Natural killer cell (primary cell): ENCODE data around the gene RPL29. TPM values are rescaled to one million over a fixed set of nuclear protein-coding genes. Genes with fewer than 3 reads are reported as not detected.

Experiments used
- ATAC-seq, 3 donors: fragments of 150-1000 bp in 2 of 3; fragments of 200-7000 bp in 1 of 3; cut with Tn5 transposase; 1 replicate in 1 of 3; 2 replicates in 2 of 3; pipeline ENCODE4 v1.10.0; 2021; ENCODE audit warnings: mild to moderate bottlenecking in 2 of 3, moderate library complexity in 2 of 3
- DNase-seq, 2 donors: peaks; one replicate each; pipeline versions ENCODE4 v3.0.0 to v3.0.0-alpha.2; 2013 to 2021; ENCODE audit warnings: mixed read lengths in 1 of 2
- H3K27ac ChIP-seq: one replicate; pipeline ENCODE4 v1.5.1; 2013; ENCODE audit warnings: mild to moderate bottlenecking, low read length
- H3K27me3 ChIP-seq: one replicate; pipeline ENCODE4 v1.6.1; 2013; ENCODE audit warnings: low read length; ENCODE audit not compliant: control insufficient read depth, insufficient read depth
- H3K36me3 ChIP-seq: one replicate; pipeline ENCODE4 v1.6.1; 2013; ENCODE audit warnings: low read length; ENCODE audit not compliant: control insufficient read depth, insufficient read depth
- H3K4me1 ChIP-seq: one replicate; pipeline ENCODE4 v1.6.1; 2013; ENCODE audit warnings: low read length; ENCODE audit not compliant: control insufficient read depth, insufficient read depth
- H3K4me3 ChIP-seq: one replicate; pipeline ENCODE4 v1.5.1; 2013; ENCODE audit warnings: low read length
- H3K9me3 ChIP-seq: one replicate; pipeline ENCODE4 v1.6.1; 2013; ENCODE audit warnings: low read length; ENCODE audit not compliant: control insufficient read depth, insufficient read depth
- H3K27ac Mint-ChIP-seq, 2 donors: one replicate each; pipeline ENCODE4 v1.8.0; 2022; ENCODE audit warnings: mild to moderate bottlenecking in 2 of 2, mixed read lengths in 2 of 2, moderate library complexity in 1 of 2
- H3K27me3 Mint-ChIP-seq, 2 donors: one replicate each; pipeline ENCODE4 v1.8.0; 2022; ENCODE audit warnings: low read depth in 2 of 2, mixed read lengths in 2 of 2
- H3K36me3 Mint-ChIP-seq: one replicate; pipeline ENCODE4 v1.8.0; 2022; ENCODE audit warnings: mixed read lengths
- H3K4me1 Mint-ChIP-seq, 2 donors: one replicate each; pipeline ENCODE4 v1.8.0; 2022; ENCODE audit warnings: mixed read lengths in 2 of 2
- H3K4me3 Mint-ChIP-seq: one replicate; pipeline ENCODE4 v1.8.0; 2022; ENCODE audit warnings: mild to moderate bottlenecking, moderate library complexity, mixed read lengths
- H3K9me3 Mint-ChIP-seq, 2 donors: one replicate each; pipeline ENCODE4 v1.8.0; 2022; ENCODE audit warnings: mixed read lengths in 2 of 2
- CTCF ChIP-seq: fragments of 200-600 bp; IDR thresholded peaks from one replicate; pipeline ENCODE4 v1.8.0; 2022; ENCODE audit warnings: antibody characterized with exemption
- WGBS: methylation state at CpG from one replicate; pipeline ENCODE4 v1.1.7; 2013; ENCODE audit warnings: missing lambda C conversion rate; ENCODE audit not compliant: insufficient coverage; 5-methylcytosine and 5-hydroxymethylcytosine counted together
- intact Hi-C: fragments of 100-400 bp; cut with micrococcal nuclease; formaldehyde crosslinking; loops from one replicate; pipeline ENCODE4 v1.14.2; 2022
- total RNA-seq, 4 donors: library from RNA; stranded (reverse); fragments of 120-200 nt in 1 of 4; gene quantifications; one replicate each; pipeline versions ENCODE4 v1.2.3 to v1.2.4, GENCODE V29; 2013 to 2022

RPL29 gene
- total RNA-seq, 3 donors from 2014 or later (not counting 1 experiment from before 2014, with no cell fraction given), result 486 to 819 (median 797) TPM

- DNase-seq, result no peak
- Histone ChIP-seq H3K4me1 (peaks cover 15% of the 10 kb centered on the region), H3K27me3 (peaks cover 24% of the 10 kb centered on the region), H3K36me3 (no peaks in the 10 kb centered on the region), H3K4me3 (no peak overlapping the region), H3K27ac (no peak overlapping the region), H3K9me3 (no peaks in the 10 kb centered on the region)
- intact Hi-C loops, result no loop called here
- no peaks in the 10 kb centered on the region for H3K36me3 Mint-ChIP-seq
- H3K27me3 Mint-ChIP-seq, result peaks cover 7 to 15% of the 10 kb centered on the region in 2 donors
- TF ChIP-seq CTCF, result no peak
- H3K27ac Mint-ChIP-seq, result no peak overlapping the region
- no peak overlapping the region for H3K4me3 Mint-ChIP-seq
- peaks cover 0 to 8% of the 10 kb centered on the region in 2 donors for H3K4me1 Mint-ChIP-seq
- 97% methylated on average over 7 of the region's 7 CpGs for WGBS
- no peaks in the 10 kb centered on the region for H3K9me3 Mint-ChIP-seq
- ATAC-seq, result no peak
Measured at GRCh38 chr3:51959651-51960050, 36.0 kb downstream of the RPL29 start.

GRCh38 chr3:51958603-51959521 lies 36.8 kb downstream of the RPL29 start:
- Mint-ChIP-seq H3K27ac (no peak overlapping the region), H3K4me3 (no peak overlapping the region), H3K27me3 (peaks cover 14 to 21% of the 10 kb centered on the region in 2 donors), H3K9me3 (no peaks in the 10 kb centered on the region), H3K36me3 (no peaks in the 10 kb centered on the region), H3K4me1 (peaks cover 0 to 11% of the 10 kb centered on the region in 2 donors)
- peaks cover 15% of the 10 kb centered on the region for H3K4me1 ChIP-seq
- H3K36me3 ChIP-seq, result no peaks in the 10 kb centered on the region
- H3K4me3 ChIP-seq, result no peak overlapping the region
- no peak for TF ChIP-seq CTCF
- 96% methylated on average over 17 of the region's 20 CpGs for WGBS
- no peak for DNase-seq
- H3K9me3 ChIP-seq, result no peaks in the 10 kb centered on the region
- intact Hi-C loops, result no loop called here
- peaks cover 24% of the 10 kb centered on the region for H3K27me3 ChIP-seq
- no peak for ATAC-seq
- H3K27ac ChIP-seq, result no peak overlapping the region

GRCh38 chr3:51957520-51958205 lies 38.0 kb downstream of the RPL29 start:
- H3K4me3 Mint-ChIP-seq, result no peak overlapping the region
- Histone ChIP-seq H3K27ac (no peak overlapping the region), H3K4me3 (no peak overlapping the region), H3K36me3 (no peaks in the 10 kb centered on the region), H3K4me1 (peaks cover 15% of the 10 kb centered on the region), H3K9me3 (no peaks in the 10 kb centered on the region), H3K27me3 (peaks cover 24% of the 10 kb centered on the region)
- no peak for TF ChIP-seq CTCF
- ATAC-seq, result no peak
- H3K4me1 Mint-ChIP-seq, result peaks cover 0 to 14% of the 10 kb centered on the region in 2 donors
- H3K9me3 Mint-ChIP-seq, result no peaks in the 10 kb centered on the region
- H3K27me3 Mint-ChIP-seq, result peaks cover 25 to 32% of the 10 kb centered on the region in 2 donors
- H3K36me3 Mint-ChIP-seq, result no peaks in the 10 kb centered on the region
- DNase-seq, result no peak
- H3K27ac Mint-ChIP-seq, result no peak overlapping the region
- 97% methylated on average over 15 of the region's 15 CpGs for WGBS
- intact Hi-C loops, result no loop called here
